Testis (tissue), 3 donors: ENCODE measurements around the gene TGM5. TPM values are rescaled to one million over a fixed set of nuclear protein-coding genes. Genes with fewer than 3 reads are reported as not detected.
"Not testable (repeated sequence)": the region's sequence is repeated elsewhere in the genome, so short reads cannot be mapped to it uniquely, and the experiment has no call there.

Experiments used
- DNase-seq: peaks from one replicate; pipeline ENCODE4 v3.0.0-alpha.2; 2019
- H3K27ac ChIP-seq, 2 donors: fragments of 200-600 bp; sonication (generic); one replicate each; pipeline ENCODE4 v1.5.1; 2019
- H3K27me3 ChIP-seq: fragments of 200-600 bp; sonication (generic); one replicate; pipeline ENCODE4 v1.5.1; 2019
- H3K36me3 ChIP-seq: fragments of 200-600 bp; sonication (generic); one replicate; pipeline ENCODE4 v1.5.1; 2017; ENCODE audit warnings: low read depth; ENCODE audit errors: missing control alignments
- H3K4me1 ChIP-seq: fragments of 200-600 bp; sonication (generic); one replicate; pipeline ENCODE4 v1.5.1; 2019
- H3K4me3 ChIP-seq, 2 donors: fragments of 200-600 bp; sonication (generic); one replicate each; pipeline ENCODE4 v1.5.1; 2017 to 2019
- H3K9me3 ChIP-seq: fragments of 200-600 bp; sonication (generic); one replicate; pipeline ENCODE4 v1.5.1; 2017
- POLR2A ChIP-seq: fragments of 450-650 bp; IDR thresholded peaks from one replicate; pipeline ENCODE4 v1.6.1; 2017; ENCODE audit warnings: antibody characterized with exemption, mild to moderate bottlenecking, moderate library complexity
- WGBS, 2 donors: methylation state at CpG; one replicate each; pipeline ENCODE4 v1.1.5; 2018; 5-methylcytosine and 5-hydroxymethylcytosine counted together
- intact Hi-C: fragments of 100-400 bp; cut with DNase I; formaldehyde crosslinking; loops from one replicate; pipeline ENCODE4 v1.15.1; 2023; ENCODE audit warnings: low total_unique reads
- polyA plus RNA-seq: library from polyadenylated mRNA; stranded (reverse); fragments of 350-450 nt; fragmentation: Illumina TruSeq; extraction: RNeasy Lipid Tissue Mini Kit (QIAGEN cat#74804); gene quantifications from one replicate; pipeline ENCODE4 v1.2.3, GENCODE V29; 2014; ENCODE audit warnings: low read depth, low replicate concordance; ENCODE audit not compliant: insufficient read depth
- total RNA-seq, 2 donors: library from RNA; depleted of rRNA; stranded (reverse); fragments of >200 nt; gene quantifications; one replicate each; pipeline ENCODE4 v1.2.3, GENCODE V29; 2016
- TF ChIP-seq, protein P1 (sequence below), 3 experiments: fragments of 450-650 bp in 2 of 3; fragments of 200-600 bp in 1 of 3; sonication (generic) in 1 of 3; IDR thresholded peaks; one replicate each; pipeline ENCODE4 v1.5.1; 2016 to 2019; ENCODE audit warnings: antibody characterized with exemption in 3 of 3, mild to moderate bottlenecking in 2 of 3, moderate library complexity in 1 of 3

Gene TGM5
- total and polyA plus RNA-seq, 3 donors from 2014 or later: 0.24 to 2.1 (median 0.43) TPM

DNA sequence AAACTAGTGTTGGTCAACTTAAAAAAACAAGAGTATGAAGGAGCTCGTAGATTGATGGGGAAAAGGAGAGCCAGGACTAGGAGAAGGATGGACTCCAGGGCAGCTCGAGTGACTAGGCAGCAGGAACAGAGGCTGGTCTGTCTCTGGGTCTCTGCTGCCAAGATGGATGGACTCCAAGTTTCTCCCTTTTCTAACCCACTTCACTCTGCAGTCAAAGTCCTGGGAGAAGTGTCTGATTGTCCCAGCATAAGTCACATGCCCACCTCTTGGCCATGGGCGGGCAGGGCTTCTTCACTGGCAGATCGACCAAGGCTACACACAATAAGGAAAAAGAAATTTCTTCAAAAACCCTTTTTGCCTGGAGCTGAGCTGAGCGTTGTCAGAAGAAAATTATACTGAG lies 36.8 kb downstream of the TGM5 start:
- H3K4me3 ChIP-seq: no peak overlapping the region
- no peaks in the 10 kb centered on the region for H3K27me3 ChIP-seq
- no peak for TF ChIP-seq POLR2A
- TF ChIP-seq, protein P1, sequence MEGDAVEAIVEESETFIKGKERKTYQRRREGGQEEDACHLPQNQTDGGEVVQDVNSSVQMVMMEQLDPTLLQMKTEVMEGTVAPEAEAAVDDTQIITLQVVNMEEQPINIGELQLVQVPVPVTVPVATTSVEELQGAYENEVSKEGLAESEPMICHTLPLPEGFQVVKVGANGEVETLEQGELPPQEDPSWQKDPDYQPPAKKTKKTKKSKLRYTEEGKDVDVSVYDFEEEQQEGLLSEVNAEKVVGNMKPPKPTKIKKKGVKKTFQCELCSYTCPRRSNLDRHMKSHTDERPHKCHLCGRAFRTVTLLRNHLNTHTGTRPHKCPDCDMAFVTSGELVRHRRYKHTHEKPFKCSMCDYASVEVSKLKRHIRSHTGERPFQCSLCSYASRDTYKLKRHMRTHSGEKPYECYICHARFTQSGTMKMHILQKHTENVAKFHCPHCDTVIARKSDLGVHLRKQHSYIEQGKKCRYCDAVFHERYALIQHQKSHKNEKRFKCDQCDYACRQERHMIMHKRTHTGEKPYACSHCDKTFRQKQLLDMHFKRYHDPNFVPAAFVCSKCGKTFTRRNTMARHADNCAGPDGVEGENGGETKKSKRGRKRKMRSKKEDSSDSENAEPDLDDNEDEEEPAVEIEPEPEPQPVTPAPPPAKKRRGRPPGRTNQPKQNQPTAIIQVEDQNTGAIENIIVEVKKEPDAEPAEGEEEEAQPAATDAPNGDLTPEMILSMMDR (IDR thresholded peaks at IDR 0.05): no peak
- H3K27ac ChIP-seq: peak overlapping the region in 1 of 2 donors; percentile 5
- 52 to 70% methylated on average over 5 of the region's 5 CpGs for WGBS, 2 donors
- peaks cover 5% of the 10 kb centered on the region for H3K4me1 ChIP-seq
- intact Hi-C loops: no loop called here
- no peaks in the 10 kb centered on the region for H3K36me3 ChIP-seq
- peak; percentile 65 for DNase-seq
- no peaks in the 10 kb centered on the region for H3K9me3 ChIP-seq

DNA sequence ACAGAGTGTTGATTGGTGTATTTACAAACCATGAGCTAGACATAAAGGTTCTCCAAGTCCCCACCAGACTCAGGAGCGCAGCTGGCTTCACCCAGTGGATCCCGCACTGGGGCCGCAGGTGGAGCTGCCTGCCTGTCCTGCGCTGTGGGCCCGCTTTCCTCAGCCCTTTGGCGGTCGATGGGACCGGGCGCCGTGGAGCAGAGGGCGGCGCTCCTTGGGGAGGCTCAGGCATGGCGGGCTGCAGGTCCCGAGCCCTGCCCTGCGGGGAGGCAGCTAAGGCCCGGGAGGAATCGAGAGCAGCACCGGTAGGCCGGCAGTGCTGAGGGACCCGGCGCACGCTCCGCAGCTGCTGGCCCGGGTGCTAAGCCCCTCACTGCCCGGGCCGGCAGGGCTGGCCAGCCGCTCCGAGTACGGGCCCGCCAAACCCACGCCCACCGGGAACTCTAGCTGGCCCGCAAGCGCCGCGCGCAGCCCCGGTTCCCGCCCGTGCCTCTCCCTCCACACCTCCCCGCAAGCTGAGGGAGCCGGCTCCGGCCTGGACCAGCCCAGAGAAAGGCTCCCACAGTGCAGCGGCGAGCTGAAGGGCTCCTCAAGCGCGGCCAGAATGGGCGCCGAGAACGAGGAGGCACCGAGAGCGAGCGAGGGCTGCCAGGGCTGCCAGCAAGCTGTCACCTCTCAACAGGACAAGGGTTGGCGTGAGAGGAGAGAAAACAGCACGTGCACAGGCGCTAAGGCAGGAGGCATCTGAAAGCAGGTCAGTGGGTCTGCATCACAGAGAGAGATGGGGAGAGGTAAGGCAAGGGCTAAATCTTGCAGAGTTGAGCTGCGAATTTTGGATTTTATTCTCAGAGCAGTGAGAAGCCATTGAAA lies 40.1 kb downstream of the TGM5 start:
- Histone ChIP-seq H3K4me1 (peaks cover 5% of the 10 kb centered on the region), H3K27me3 (no peaks in the 10 kb centered on the region), H3K27ac (no peak overlapping the region), H3K36me3 (no peaks in the 10 kb centered on the region), H3K9me3 (no peaks in the 10 kb centered on the region), H3K4me3 (peak overlapping the region; percentile 40 to 50)
- 68 to 82% methylated on average over 29 to 52 of the region's 57 CpGs for WGBS, 2 donors
- intact Hi-C loops: no loop called here
- no peak for DNase-seq
- TF ChIP-seq POLR2A: no peak
- TF ChIP-seq, protein P1 (IDR thresholded peaks at IDR 0.05): no peak

DNA sequence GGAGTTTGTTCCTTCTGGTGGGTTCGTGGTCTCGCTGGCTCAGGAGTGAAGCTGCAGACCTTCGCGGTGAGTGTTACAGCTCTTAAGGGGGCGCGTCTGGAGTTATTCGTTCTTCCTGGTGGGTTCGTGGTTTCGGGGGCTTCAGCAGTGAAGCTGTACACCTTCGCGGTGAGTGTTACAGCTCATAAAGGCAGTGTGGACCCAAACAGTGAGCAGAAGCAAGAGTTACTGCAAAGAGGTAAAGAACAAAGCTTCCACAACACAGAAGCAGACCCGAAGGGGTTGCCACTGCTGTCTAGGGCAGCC lies 40.8 kb downstream of the TGM5 start:
- H3K36me3 ChIP-seq, intact Hi-C loops: not testable (repeated sequence)

DNA sequence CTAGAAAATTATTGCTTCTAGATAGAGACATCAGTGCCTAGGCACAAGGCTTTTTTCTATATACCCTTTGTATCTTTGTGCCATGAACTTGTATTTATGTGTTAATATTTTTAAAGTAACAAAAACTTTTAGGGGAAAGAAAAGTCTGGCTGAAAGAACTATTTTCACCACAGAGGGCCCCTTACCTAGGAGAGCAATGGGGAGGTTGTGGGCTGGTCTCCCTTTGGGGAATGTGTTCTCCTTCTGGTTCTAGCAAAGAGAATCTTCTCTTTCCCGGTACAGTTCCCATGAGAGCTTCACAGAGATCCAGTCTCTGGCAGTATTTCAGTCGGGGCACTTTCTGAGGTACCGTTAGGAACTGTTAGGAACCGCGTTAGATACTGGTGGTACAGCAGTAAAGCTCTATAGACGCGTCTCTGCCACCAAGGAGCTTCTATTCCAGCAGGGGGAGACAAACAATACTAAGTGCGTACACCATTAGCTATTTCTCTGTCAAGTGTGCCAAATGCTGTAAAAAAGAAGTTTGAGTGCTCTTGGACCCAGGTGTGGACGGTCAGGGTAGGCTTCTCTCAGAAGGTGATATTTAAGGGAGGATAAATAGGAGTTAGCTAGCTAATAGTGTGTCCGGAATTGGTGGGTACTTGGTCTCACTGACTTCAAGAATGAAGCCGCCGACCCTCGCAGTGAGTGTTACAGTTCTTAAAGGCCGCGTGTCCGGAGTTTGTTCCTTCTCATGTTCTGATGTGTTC lies 41.4 kb downstream of the TGM5 start:
- intact Hi-C loops: no loop called here
- WGBS, 2 donors: 36 to 37% methylated on average over 15 to 16 of the region's 16 CpGs
- H3K27me3 ChIP-seq: no peaks in the 10 kb centered on the region
- no peak overlapping the region for H3K27ac ChIP-seq
- no peaks in the 10 kb centered on the region for H3K36me3 ChIP-seq
- H3K4me1 ChIP-seq: peaks cover 5% of the 10 kb centered on the region
- no peak for TF ChIP-seq POLR2A
- TF ChIP-seq, protein P1 (IDR thresholded peaks at IDR 0.05): peak; percentile 43 to 57 (median 56)
- H3K4me3 ChIP-seq: peak overlapping the region; percentile 45 to 50
- no peaks in the 10 kb centered on the region for H3K9me3 ChIP-seq
- peak; percentile 67 for DNase-seq

More for the DNA sequence above, 40.8 kb downstream of the TGM5 start:
- H3K27me3 ChIP-seq, H3K9me3 ChIP-seq, H3K27ac ChIP-seq, H3K4me1 ChIP-seq: not testable (repeated sequence)
- H3K4me3 ChIP-seq: peak overlapping the region; percentile 45 to 50
- WGBS, 2 donors: 75 to 76% methylated on average over 12 of the region's 12 CpGs
- peak; percentile 64 for DNase-seq

DNA sequence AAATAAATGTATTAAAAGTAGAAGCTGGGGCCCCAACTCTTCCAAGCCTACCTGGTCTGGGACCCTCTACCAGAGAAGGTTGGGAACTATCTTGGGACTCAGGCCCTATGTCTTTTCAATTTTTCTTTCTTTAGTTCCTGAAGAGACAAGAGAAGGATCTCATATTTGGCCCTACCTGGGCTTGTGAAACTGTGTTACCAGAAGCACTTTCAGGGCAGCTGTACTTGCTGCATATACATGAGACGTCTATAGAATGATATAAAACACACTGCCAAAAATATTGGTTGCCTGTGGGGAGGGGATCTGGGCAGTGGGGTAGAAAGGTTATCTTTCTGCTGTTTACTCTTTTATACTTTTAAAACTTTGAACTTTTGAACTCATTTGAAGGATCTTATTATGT lies 45.3 kb downstream of the TGM5 start:
- no peaks in the 10 kb centered on the region for H3K9me3 ChIP-seq
- 68 to 81% methylated on average over 1 of the region's 1 CpG for WGBS, 2 donors
- TF ChIP-seq, protein P1 (IDR thresholded peaks at IDR 0.05): no peak
- TF ChIP-seq POLR2A: no peak
- no peak overlapping the region for H3K4me3 ChIP-seq
- no peaks in the 10 kb centered on the region for H3K27me3 ChIP-seq
- no peaks in the 10 kb centered on the region for H3K4me1 ChIP-seq
- H3K27ac ChIP-seq: no peak overlapping the region
- no peak for DNase-seq
- no peaks in the 10 kb centered on the region for H3K36me3 ChIP-seq
- intact Hi-C loops: no loop called here
